Measurements from ENCODE around the gene ATP6V1G3.

The ATP6V1G3 gene

DNA sequence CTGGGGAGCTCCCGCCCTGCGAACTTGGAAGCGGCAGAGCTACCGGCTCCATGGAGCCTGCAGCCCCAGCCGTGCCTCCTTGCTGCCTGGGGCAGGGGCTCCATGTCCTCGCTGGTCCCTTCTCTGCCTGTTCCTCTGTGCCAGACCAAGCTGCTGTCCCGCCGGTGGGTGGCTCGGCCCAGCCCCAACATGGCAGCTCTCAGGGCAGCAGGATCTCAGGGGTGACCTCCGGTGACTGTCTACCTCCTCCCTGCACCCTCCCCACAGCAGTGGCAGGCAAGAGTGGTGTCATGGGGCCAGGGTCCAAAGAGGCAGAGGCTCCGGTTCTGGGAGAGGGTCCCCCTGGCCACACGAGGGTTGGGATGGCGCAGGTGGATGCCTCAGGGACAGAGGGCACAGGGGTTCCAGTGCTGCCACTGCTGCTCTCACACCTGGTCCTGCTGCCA, 45.8 kb downstream of the ATP6V1G3 start:
- H3K4me1 ChIP-seq (ENCODE audit: control insufficient read depth, insufficient read depth, low read depth, low read length) = peaks cover 14% of the 10 kb centered on the region
- WGBS = 97% methylated on average over 13 of the region's 13 CpGs
- H4K8ac ChIP-seq (ENCODE audit: low read length) = peak overlapping the region; percentile 66
- no peak overlapping the region for H2BK5ac ChIP-seq (ENCODE audit: low read depth, low read length, poor library complexity, severe bottlenecking)
- DNase-seq = no peak
- H3K23ac ChIP-seq (ENCODE audit: low read length in 2 of 2) = no peak overlapping the region
- peak overlapping the region in 1 of 2 experiments; percentile 40 for H3K4ac ChIP-seq (ENCODE audit: low read depth in 1 of 2, low read length in 2 of 2)
- no peaks in the 10 kb centered on the region for H3K36me3 ChIP-seq (ENCODE audit: control insufficient read depth in 1 of 2, insufficient read depth in 2 of 2, low read depth in 1 of 2, low read length in 2 of 2)
- no peaks in the 10 kb centered on the region for H3K79me1 ChIP-seq (replicated peaks; ENCODE audit: low read length, poor library complexity, severe bottlenecking)
- peak overlapping the region; percentile 12 for H2BK15ac ChIP-seq (ENCODE audit: low read depth, poor library complexity, severe bottlenecking)
- H3K14ac ChIP-seq (ENCODE audit: low read length in 2 of 2) = peak overlapping the region in 1 of 2 experiments; percentile 79
- H3K18ac ChIP-seq (ENCODE audit: low read depth in 1 of 2, low read length in 2 of 2) = peak overlapping the region; percentile 23 to 72
- no peaks in the 10 kb centered on the region for H3K9me3 ChIP-seq (ENCODE audit: control insufficient read depth, low read length)
- no peaks in the 10 kb centered on the region for H3K27me3 ChIP-seq (ENCODE audit: control insufficient read depth in 1 of 2, insufficient read depth in 1 of 2, low read length in 2 of 2)
- H3K9ac ChIP-seq (ENCODE audit: low read length) = no peak overlapping the region
- H3K4me3 ChIP-seq (ENCODE audit: insufficient read depth in 1 of 2, low read depth in 1 of 2, low read length in 2 of 2) = no peak overlapping the region
- peak overlapping the region; percentile 95 for H2AK5ac ChIP-seq (ENCODE audit: low read length, severe bottlenecking)
- H2AFZ ChIP-seq (ENCODE audit: low read depth, low read length) = no peak overlapping the region
- H2BK12ac ChIP-seq (ENCODE audit: low read length in 2 of 2) = peak overlapping the region; percentile 69 to 99
- no peak overlapping the region for H3K27ac ChIP-seq (ENCODE audit: low read length, poor library complexity, severe bottlenecking)
- H2BK120ac ChIP-seq (ENCODE audit: low read depth, low read length) = peak overlapping the region; percentile 23
- H4K91ac ChIP-seq (ENCODE audit: low read length) = peak overlapping the region; percentile 67
- no peak overlapping the region for H3K4me2 ChIP-seq (ENCODE audit: low read length, poor library complexity, severe bottlenecking)

DNA sequence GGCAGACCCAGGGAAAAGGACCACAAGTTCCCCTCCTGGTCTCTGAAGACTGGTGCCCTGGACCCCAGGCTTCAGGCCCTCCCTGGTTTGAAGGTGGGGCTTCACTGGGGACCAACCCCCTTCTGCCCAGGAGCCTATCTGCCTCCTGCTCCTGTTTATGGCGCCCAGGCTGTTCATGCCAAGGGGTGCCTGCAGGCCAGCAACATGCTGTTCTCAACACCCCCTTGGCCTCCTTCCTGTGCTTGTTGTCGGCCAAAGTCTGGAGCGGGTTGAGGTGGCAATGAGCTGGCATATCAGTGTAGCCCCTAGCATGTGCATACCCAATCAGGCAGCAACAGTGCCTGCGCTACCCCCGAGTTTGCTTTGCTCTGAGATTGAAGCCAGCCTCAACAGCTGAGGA, 46.3 kb downstream of the ATP6V1G3 start:
- H3K4ac ChIP-seq (ENCODE audit: low read depth in 1 of 2, low read length in 2 of 2) = peak overlapping the region in 1 of 2 experiments; percentile 40
- no peak overlapping the region for H2AFZ ChIP-seq (ENCODE audit: low read depth, low read length)
- H3K4me2 ChIP-seq (ENCODE audit: low read length, poor library complexity, severe bottlenecking) = no peak overlapping the region
- peak overlapping the region; percentile 80 for H2BK15ac ChIP-seq (ENCODE audit: low read depth, poor library complexity, severe bottlenecking)
- no peak overlapping the region for H3K27ac ChIP-seq (ENCODE audit: low read length, poor library complexity, severe bottlenecking)
- H3K4me1 ChIP-seq (ENCODE audit: control insufficient read depth, insufficient read depth, low read depth, low read length) = peaks cover 14% of the 10 kb centered on the region
- H3K9me3 ChIP-seq (ENCODE audit: control insufficient read depth, low read length) = no peaks in the 10 kb centered on the region
- no peak overlapping the region for H2BK5ac ChIP-seq (ENCODE audit: low read depth, low read length, poor library complexity, severe bottlenecking)
- no peaks in the 10 kb centered on the region for H3K79me1 ChIP-seq (replicated peaks; ENCODE audit: low read length, poor library complexity, severe bottlenecking)
- peak overlapping the region; percentile 3 for H4K91ac ChIP-seq (ENCODE audit: low read length)
- peak overlapping the region; percentile 23 to 71 for H3K18ac ChIP-seq (ENCODE audit: low read depth in 1 of 2, low read length in 2 of 2)
- H2BK12ac ChIP-seq (ENCODE audit: low read length in 2 of 2) = peak overlapping the region; percentile 69 to 99
- no peak for DNase-seq
- no peaks in the 10 kb centered on the region for H3K36me3 ChIP-seq (ENCODE audit: control insufficient read depth in 1 of 2, insufficient read depth in 2 of 2, low read depth in 1 of 2, low read length in 2 of 2)
- no peak overlapping the region for H2BK120ac ChIP-seq (ENCODE audit: low read depth, low read length)
- H3K23ac ChIP-seq (ENCODE audit: low read length in 2 of 2) = no peak overlapping the region
- H3K9ac ChIP-seq (ENCODE audit: low read length) = no peak overlapping the region
- WGBS = 97% methylated on average over 5 of the region's 5 CpGs
- H3K27me3 ChIP-seq (ENCODE audit: control insufficient read depth in 1 of 2, insufficient read depth in 1 of 2, low read length in 2 of 2) = no peaks in the 10 kb centered on the region
- peak overlapping the region in 1 of 2 experiments; percentile 78 for H3K14ac ChIP-seq (ENCODE audit: low read length in 2 of 2)
- H2AK5ac ChIP-seq (ENCODE audit: low read length, severe bottlenecking) = peak overlapping the region; percentile 95
- no peak overlapping the region for H3K4me3 ChIP-seq (ENCODE audit: insufficient read depth in 1 of 2, low read depth in 1 of 2, low read length in 2 of 2)
- H4K8ac ChIP-seq (ENCODE audit: low read length) = peak overlapping the region; percentile 61

DNA sequence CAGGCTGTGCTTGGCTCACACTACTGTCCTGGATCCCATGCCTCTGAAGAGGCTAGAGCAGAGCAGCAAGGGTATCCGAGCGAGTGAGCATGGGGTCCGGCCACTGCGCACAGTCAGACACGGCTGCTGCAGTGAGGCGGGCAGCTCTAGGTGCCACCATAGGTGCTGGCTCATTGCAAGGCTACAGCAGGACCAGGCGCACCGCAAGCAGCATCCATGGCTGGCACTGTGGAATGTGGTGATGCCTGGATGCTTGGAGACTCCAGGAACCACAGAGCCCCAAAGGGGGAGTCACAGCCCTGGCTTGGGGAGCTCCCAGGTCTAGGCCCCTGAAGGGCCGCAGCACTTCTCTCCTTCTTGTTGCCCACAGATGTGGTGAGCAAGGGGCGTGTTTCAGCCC, 47.2 kb downstream of the ATP6V1G3 start:
- H3K4me2 ChIP-seq (ENCODE audit: low read length, poor library complexity, severe bottlenecking) = no peak overlapping the region
- no peak overlapping the region for H2BK5ac ChIP-seq (ENCODE audit: low read depth, low read length, poor library complexity, severe bottlenecking)
- no peaks in the 10 kb centered on the region for H3K9me3 ChIP-seq (ENCODE audit: control insufficient read depth, low read length)
- peak overlapping the region; percentile 89 to 96 for H2BK12ac ChIP-seq (ENCODE audit: low read length in 2 of 2)
- H3K4ac ChIP-seq (ENCODE audit: low read depth in 1 of 2, low read length in 2 of 2) = peak overlapping the region; percentile 71 to 91
- H2BK15ac ChIP-seq (ENCODE audit: low read depth, poor library complexity, severe bottlenecking) = no peak overlapping the region
- peak overlapping the region in 1 of 2 experiments; percentile 66 for H3K14ac ChIP-seq (ENCODE audit: low read length in 2 of 2)
- H3K27me3 ChIP-seq (ENCODE audit: control insufficient read depth in 1 of 2, insufficient read depth in 1 of 2, low read length in 2 of 2) = no peaks in the 10 kb centered on the region
- peak overlapping the region; percentile 64 for H3K27ac ChIP-seq (ENCODE audit: low read length, poor library complexity, severe bottlenecking)
- H3K4me1 ChIP-seq (ENCODE audit: control insufficient read depth, insufficient read depth, low read depth, low read length) = peaks cover 14% of the 10 kb centered on the region
- DNase-seq = no peak
- 95% methylated on average over 10 of the region's 10 CpGs for WGBS
- H3K4me3 ChIP-seq (ENCODE audit: insufficient read depth in 1 of 2, low read depth in 1 of 2, low read length in 2 of 2) = peak overlapping the region in 1 of 2 experiments; percentile 20
- H2AK5ac ChIP-seq (ENCODE audit: low read length, severe bottlenecking) = peak overlapping the region; percentile 70
- peak overlapping the region; percentile 84 to 95 for H3K18ac ChIP-seq (ENCODE audit: low read depth in 1 of 2, low read length in 2 of 2)
- H4K8ac ChIP-seq (ENCODE audit: low read length) = peak overlapping the region; percentile 97
- H2BK120ac ChIP-seq (ENCODE audit: low read depth, low read length) = peak overlapping the region; percentile 42
- H2AFZ ChIP-seq (ENCODE audit: low read depth, low read length) = no peak overlapping the region
- H3K23ac ChIP-seq (ENCODE audit: low read length in 2 of 2) = no peak overlapping the region
- H4K91ac ChIP-seq (ENCODE audit: low read length) = peak overlapping the region; percentile 97
- no peaks in the 10 kb centered on the region for H3K36me3 ChIP-seq (ENCODE audit: control insufficient read depth in 1 of 2, insufficient read depth in 2 of 2, low read depth in 1 of 2, low read length in 2 of 2)
- H3K79me1 ChIP-seq (replicated peaks; ENCODE audit: low read length, poor library complexity, severe bottlenecking) = no peaks in the 10 kb centered on the region
- H3K9ac ChIP-seq (ENCODE audit: low read length) = peak overlapping the region; percentile 10

DNA sequence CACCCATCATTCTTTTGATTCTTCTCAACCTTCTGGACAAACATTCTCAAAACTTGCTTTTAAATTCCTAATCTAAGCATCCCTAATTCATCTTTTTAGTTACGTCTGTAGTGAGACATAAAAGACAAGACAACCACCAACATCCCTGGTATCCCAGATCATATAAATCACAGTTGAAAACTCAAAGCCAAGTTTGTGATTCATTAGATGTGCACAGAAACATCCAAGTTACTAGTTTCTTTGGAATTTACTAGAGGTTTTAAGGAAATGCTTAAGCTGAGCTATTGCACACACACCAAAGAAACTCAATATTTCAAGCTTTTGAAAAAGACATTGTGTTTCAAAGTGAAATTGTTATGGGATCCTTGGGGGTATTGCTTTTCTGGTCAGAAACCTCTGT, 47.6 kb downstream of the ATP6V1G3 start:
- no peak overlapping the region for H2BK15ac ChIP-seq (ENCODE audit: low read depth, poor library complexity, severe bottlenecking)
- peak; percentile 69 for DNase-seq
- peak overlapping the region; percentile 10 for H3K9ac ChIP-seq (ENCODE audit: low read length)
- no peak overlapping the region for H3K4me2 ChIP-seq (ENCODE audit: low read length, poor library complexity, severe bottlenecking)
- no peak overlapping the region for H3K18ac ChIP-seq (ENCODE audit: low read depth in 1 of 2, low read length in 2 of 2)
- H4K8ac ChIP-seq (ENCODE audit: low read length) = peak overlapping the region; percentile 97
- no peak overlapping the region for H4K91ac ChIP-seq (ENCODE audit: low read length)
- H3K27me3 ChIP-seq (ENCODE audit: control insufficient read depth in 1 of 2, insufficient read depth in 1 of 2, low read length in 2 of 2) = no peaks in the 10 kb centered on the region
- H3K4ac ChIP-seq (ENCODE audit: low read depth in 1 of 2, low read length in 2 of 2) = no peak overlapping the region
- H3K23ac ChIP-seq (ENCODE audit: low read length in 2 of 2) = no peak overlapping the region
- H2BK12ac ChIP-seq (ENCODE audit: low read length in 2 of 2) = no peak overlapping the region
- H3K36me3 ChIP-seq (ENCODE audit: control insufficient read depth in 1 of 2, insufficient read depth in 2 of 2, low read depth in 1 of 2, low read length in 2 of 2) = no peaks in the 10 kb centered on the region
- H2AFZ ChIP-seq (ENCODE audit: low read depth, low read length) = no peak overlapping the region
- H3K4me3 ChIP-seq (ENCODE audit: insufficient read depth in 1 of 2, low read depth in 1 of 2, low read length in 2 of 2) = peak overlapping the region in 1 of 2 experiments; percentile 20
- H3K14ac ChIP-seq (ENCODE audit: low read length in 2 of 2) = no peak overlapping the region
- peaks cover 14% of the 10 kb centered on the region for H3K4me1 ChIP-seq (ENCODE audit: control insufficient read depth, insufficient read depth, low read depth, low read length)
- no peak overlapping the region for H2BK5ac ChIP-seq (ENCODE audit: low read depth, low read length, poor library complexity, severe bottlenecking)
- no peak overlapping the region for H2AK5ac ChIP-seq (ENCODE audit: low read length, severe bottlenecking)
- H3K79me1 ChIP-seq (replicated peaks; ENCODE audit: low read length, poor library complexity, severe bottlenecking) = no peaks in the 10 kb centered on the region
- WGBS = 10% methylated on average over 1 of the region's 1 CpG
- peak overlapping the region; percentile 42 for H2BK120ac ChIP-seq (ENCODE audit: low read depth, low read length)
- H3K27ac ChIP-seq (ENCODE audit: low read length, poor library complexity, severe bottlenecking) = peak overlapping the region; percentile 64
- H3K9me3 ChIP-seq (ENCODE audit: control insufficient read depth, low read length) = no peaks in the 10 kb centered on the region

Data from mesenchymal stem cell (in vitro differentiated cells and primary cell).